ENCODE measurements around the gene MGST3. TPM values are rescaled to one million over a fixed set of nuclear protein-coding genes. Genes with fewer than 3 reads are reported as not detected.
"Not testable (repeated sequence)": the region's sequence is repeated elsewhere in the genome, so short reads cannot be mapped to it uniquely, and the experiment has no call there.

The MGST3 gene
- 181 TPM for total RNA-seq
- long read RNA-seq, transcript MGST3-205 (6 exons, 1,015 nt) = major isoform, 69 of 80 reads
- long read RNA-seq, partial matches to known transcripts = 1 of 80 reads
- long read RNA-seq, other reads (novel, unspliced or antisense) = 7 of 80 reads

GRCh38 chr1:165630629-165631341 lies at the start of gene MGST3:
Gene MGST3, plus strand, starts transcription at chr1:165631234. Its CDS starts 18,614 bp downstream, at chr1:165649848.
- intact Hi-C loops (cut with DNase I) = no loop called here

GRCh38 chr1:165581926-165582325 lies 49.1 kb upstream of the MGST3 start:
- DNase-seq = no peak
- Histone ChIP-seq H3K9me3 (no peaks in the 10 kb centered on the region), H3K4me1 (no peaks in the 10 kb centered on the region), H3K27ac (no peak overlapping the region), H3K36me3 (no peaks in the 10 kb centered on the region), H3K4me3 (no peak overlapping the region), H3K27me3 (no peaks in the 10 kb centered on the region)
- TF ChIP-seq CTCF (IDR thresholded peaks at IDR 0.05) = no peak
- intact Hi-C loops (cut with DNase I) = no loop called here
- no peak for ATAC-seq

More at GRCh38 chr1:165630629-165631341, at the start of gene MGST3:
- Histone ChIP-seq H3K27ac (peak within 1 kb of the TSS; percentile 86), H3K4me3 (peak within 1 kb of the TSS; percentile 97), H3K36me3 (no peaks in the 10 kb centered on the region), H3K9me3 (no peaks in the 10 kb centered on the region), H3K27me3 (no peaks in the 10 kb centered on the region), H3K4me1 (peaks cover 32% of the 10 kb centered on the region)
- ATAC-seq (peak; percentile 97), DNase-seq (peak; percentile 99)
- TF ChIP-seq CTCF (IDR thresholded peaks at IDR 0.05) = no peak

DNA sequence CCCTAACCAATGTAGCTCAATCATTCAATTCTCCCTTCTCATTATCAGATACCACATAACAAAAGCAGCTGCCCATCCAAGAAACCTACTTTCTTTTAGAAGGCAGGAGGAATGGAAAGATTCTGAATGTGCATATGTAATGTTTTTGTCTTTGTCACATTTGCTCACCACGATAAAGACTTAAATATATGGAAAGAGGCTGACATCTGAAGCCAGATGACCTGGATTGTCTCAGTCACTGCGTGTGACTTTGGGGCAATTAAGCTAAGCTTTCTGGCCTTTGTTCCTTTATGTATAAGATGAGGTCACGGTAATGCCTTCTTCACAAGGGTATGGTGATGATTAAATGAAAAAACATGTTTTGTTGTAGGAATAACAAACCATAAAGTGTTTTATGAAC lies 44.6 kb upstream of the MGST3 start:
- intact Hi-C loops (cut with DNase I) = loop anchor here (5.0 kb wide), 1 partner anchor 184 kb away; no protein-coding TSS in a partner anchor
- H3K27ac ChIP-seq = no peak overlapping the region

GRCh38 chr1:165591391-165591790 lies 39.6 kb upstream of the MGST3 start:
- H3K36me3 ChIP-seq, DNase-seq, H3K27ac ChIP-seq, H3K4me3 ChIP-seq, H3K9me3 ChIP-seq, H3K4me1 ChIP-seq, H3K27me3 ChIP-seq, ATAC-seq: not testable (repeated sequence)
- intact Hi-C loops (cut with DNase I) = loop anchor here (5.0 kb wide), 1 partner anchor 199 kb away; no protein-coding TSS in a partner anchor

More for the DNA sequence above, 44.6 kb upstream of the MGST3 start:
- Histone ChIP-seq H3K36me3 (no peaks in the 10 kb centered on the region), H3K4me3 (no peak overlapping the region), H3K27me3 (no peaks in the 10 kb centered on the region), H3K9me3 (no peaks in the 10 kb centered on the region), H3K4me1 (no peaks in the 10 kb centered on the region)
- ATAC-seq (no peak), DNase-seq (no peak)
- TF ChIP-seq CTCF (IDR thresholded peaks at IDR 0.05) = no peak

DNA sequence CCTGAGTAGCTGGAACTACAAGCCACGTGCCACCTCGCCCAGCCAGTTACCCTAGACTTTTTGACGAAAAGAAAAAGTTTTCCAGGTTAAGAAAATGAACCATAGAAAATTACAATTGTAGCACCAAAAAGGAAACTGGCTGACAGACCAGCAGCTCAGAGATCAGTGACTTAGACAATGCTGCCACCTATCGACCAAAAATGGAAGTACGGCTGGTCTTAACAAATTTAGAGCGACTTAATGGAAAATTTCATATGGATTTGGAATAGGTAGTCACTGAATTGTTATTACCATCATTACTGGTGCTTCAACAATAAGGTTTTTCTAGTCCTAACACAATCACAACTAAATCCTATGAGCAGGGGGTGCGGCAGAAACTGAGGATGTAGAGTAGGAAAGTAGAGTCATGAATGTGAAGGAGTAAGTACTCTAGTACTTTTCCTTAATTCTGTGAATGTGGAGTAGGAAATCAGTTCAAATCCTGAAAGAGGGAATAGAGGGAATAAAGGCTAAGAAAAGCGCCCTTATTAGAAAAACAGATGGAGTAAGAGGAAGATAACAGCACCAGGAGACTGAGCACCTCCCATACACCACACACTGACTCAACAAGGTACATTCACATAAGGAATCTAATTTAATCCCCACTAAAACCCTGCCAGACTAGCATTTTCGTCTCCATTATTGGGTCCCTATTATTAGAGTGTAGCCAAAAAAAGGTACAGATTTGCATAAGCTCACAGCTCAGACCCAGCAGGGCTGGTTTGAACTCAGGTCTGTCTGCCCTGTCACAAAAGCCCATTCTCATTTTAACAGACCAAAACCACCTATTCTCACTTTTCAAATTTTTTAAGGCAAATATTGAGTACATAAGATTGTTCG lies 37.9 kb upstream of the MGST3 start:
- intact Hi-C loops (cut with DNase I) = loop anchor here (5.0 kb wide), 1 partner anchor 201 kb away; no protein-coding TSS in a partner anchor
- TF ChIP-seq CTCF (IDR thresholded peaks at IDR 0.05) = peak; percentile 97
- Histone ChIP-seq H3K27ac (no peak overlapping the region), H3K36me3 (no peaks in the 10 kb centered on the region), H3K4me1 (peaks cover 7% of the 10 kb centered on the region), H3K4me3 (no peak overlapping the region), H3K9me3 (no peaks in the 10 kb centered on the region), H3K27me3 (peaks cover 5% of the 10 kb centered on the region)
- no peak for DNase-seq
- peak; percentile 87 for ATAC-seq

All from upper lobe of right lung (tissue), 1 donor.